ENCODE results near the gene STX12.

The STX12 gene

GRCh38 chr1:27872059-27872801, 99.2 kb downstream of the STX12 start, which contains the start of gene THEMIS2:
THEMIS2 (plus strand) TSS chr1:27872544; CDS start chr1:27872572, 28 bp downstream.
- no peak for DNase-seq

GRCh38 chr1:27872802-27873551, 100.0 kb downstream of the STX12 start:
- DNase-seq, result no peak

DNA sequence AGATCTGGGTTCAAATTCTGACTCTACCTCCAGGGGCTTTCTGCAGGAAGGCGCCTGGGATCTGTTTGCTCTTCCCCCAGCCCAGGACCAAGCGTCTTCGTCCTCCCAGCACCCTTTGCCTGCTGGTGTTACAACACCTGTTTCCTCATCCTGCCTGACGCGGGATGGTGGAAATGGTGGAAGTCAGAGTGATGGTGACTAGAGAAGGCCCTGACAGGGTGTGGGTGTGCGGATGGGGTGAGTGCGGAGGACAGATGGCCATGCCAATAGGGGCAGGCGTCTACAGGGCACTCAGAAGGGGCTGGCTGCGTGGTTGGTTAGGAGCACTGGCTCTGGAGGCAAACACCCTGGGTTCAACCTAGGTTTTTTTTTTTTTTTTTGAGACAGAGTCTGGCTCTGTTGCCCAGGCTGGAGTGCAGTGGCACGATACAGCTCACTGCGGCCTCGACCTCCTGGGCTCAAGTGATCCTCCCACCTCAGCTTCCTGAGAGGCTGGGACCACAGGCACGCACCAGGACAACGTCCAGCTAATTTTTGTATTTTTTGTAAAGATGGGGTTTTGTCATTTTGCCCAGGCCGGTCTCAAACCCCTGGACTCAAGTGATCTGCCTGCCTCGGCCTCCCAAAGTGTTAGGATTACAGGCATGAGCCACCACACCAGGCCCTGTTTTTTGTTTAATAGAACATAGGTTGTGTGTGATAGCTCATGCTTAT, 100.8 kb downstream of the STX12 start:
- DNase-seq, result no peak

All from NCI-H345 (cell line).